SU-DHL-6 (cell line): ENCODE measurements around the gene IFIT1.

ENCODE experiments used
- H2AFZ ChIP-seq: fragments of 200-600 bp; sonication (generic); 2 replicates; pipeline ENCODE4 v1.6.1; 2014; ENCODE audit warnings: low read depth, mild to moderate bottlenecking, moderate library complexity, mixed read lengths, antibody characterized with exemption, low read length; ENCODE audit not compliant: severe bottlenecking
- H3F3A ChIP-seq: fragments of 200-600 bp; shearing (Covaris generic); 2 replicates; pipeline ENCODE4 v1.6.0; 2016; ENCODE audit warnings: antibody characterized with exemption, mild to moderate bottlenecking; ENCODE audit not compliant: insufficient read depth
- H3K27ac ChIP-seq: fragments of 200-600 bp; sonication (generic); 2 replicates; pipeline ENCODE4 v1.5.1; 2016; ENCODE audit warnings: low read depth, mild to moderate bottlenecking, low read length, moderate library complexity, mixed read lengths
- H3K27me3 ChIP-seq: fragments of 200-600 bp; sonication (generic), shearing (Covaris generic); 2 replicates; pipeline ENCODE4 v1.6.0; 2014; ENCODE audit warnings: mild to moderate bottlenecking, low read length
- H3K36me3 ChIP-seq: fragments of 200-600 bp; sonication (generic); 2 replicates; pipeline ENCODE4 v1.6.1; 2014; ENCODE audit warnings: mild to moderate bottlenecking, low read length, mixed read lengths
- H3K4me2 ChIP-seq: fragments of 300-600, 200-600 bp; shearing (Covaris generic), sonication (generic); 2 replicates; pipeline ENCODE4 v1.6.0; 2014; ENCODE audit warnings: low read length, low read depth, mild to moderate bottlenecking; ENCODE audit not compliant: poor library complexity, severe bottlenecking
- H3K4me3 ChIP-seq: fragments of 200-600 bp; sonication (generic); 2 replicates; pipeline ENCODE4 v1.5.1; 2014; ENCODE audit warnings: antibody characterized with exemption, low read length, mild to moderate bottlenecking, mixed read lengths; ENCODE audit not compliant: insufficient read depth, poor library complexity, severe bottlenecking
- H3K79me2 ChIP-seq: fragments of 200-600 bp; sonication (generic); 2 replicates; pipeline ENCODE4 v1.6.1; 2014; ENCODE audit warnings: mild to moderate bottlenecking, low read length, moderate library complexity; ENCODE audit not compliant: insufficient read depth
- H3K9ac ChIP-seq: fragments of 200-600 bp; sonication (generic); 2 replicates; pipeline ENCODE4 v1.7.0; 2014; ENCODE audit warnings: mild to moderate bottlenecking, low read length
- H3K9me2 ChIP-seq: fragments of 200-600 bp; sonication (generic); replicated peaks from 2 replicates; pipeline ENCODE4 v1.6.1; 2014; ENCODE audit warnings: low read length; ENCODE audit not compliant: insufficient read depth
- H3K9me3 ChIP-seq: fragments of 200-600 bp; sonication (generic); 2 replicates; pipeline ENCODE4 v1.6.1; 2014; ENCODE audit warnings: low read length, mixed read lengths; ENCODE audit not compliant: insufficient read depth
- H4K20me1 ChIP-seq: fragments of 200-600 bp; sonication (generic); 2 replicates; pipeline ENCODE4 v1.6.1; 2014; ENCODE audit warnings: low read depth, mild to moderate bottlenecking, antibody characterized with exemption, low read length, moderate library complexity, mixed read lengths
- CTCF ChIP-seq: fragments of 200-600 bp; sonication (generic); IDR thresholded peaks from one replicate; pipeline ENCODE4 v1.5.1; 2017; ENCODE audit warnings: antibody characterized with exemption, mild to moderate bottlenecking, low read length, moderate library complexity; ENCODE audit not compliant: insufficient read depth, poor library complexity, severe bottlenecking
- EZH2phosphoT487 ChIP-seq: fragments of 200-600 bp; sonication (generic), shearing (Covaris generic); conservative IDR thresholded peaks from 2 replicates; pipeline ENCODE4 v1.6.1; 2018; ENCODE audit warnings: mild to moderate bottlenecking, antibody characterized with exemption, low read length, moderate library complexity, mixed read lengths

Gene IFIT1

DNA sequence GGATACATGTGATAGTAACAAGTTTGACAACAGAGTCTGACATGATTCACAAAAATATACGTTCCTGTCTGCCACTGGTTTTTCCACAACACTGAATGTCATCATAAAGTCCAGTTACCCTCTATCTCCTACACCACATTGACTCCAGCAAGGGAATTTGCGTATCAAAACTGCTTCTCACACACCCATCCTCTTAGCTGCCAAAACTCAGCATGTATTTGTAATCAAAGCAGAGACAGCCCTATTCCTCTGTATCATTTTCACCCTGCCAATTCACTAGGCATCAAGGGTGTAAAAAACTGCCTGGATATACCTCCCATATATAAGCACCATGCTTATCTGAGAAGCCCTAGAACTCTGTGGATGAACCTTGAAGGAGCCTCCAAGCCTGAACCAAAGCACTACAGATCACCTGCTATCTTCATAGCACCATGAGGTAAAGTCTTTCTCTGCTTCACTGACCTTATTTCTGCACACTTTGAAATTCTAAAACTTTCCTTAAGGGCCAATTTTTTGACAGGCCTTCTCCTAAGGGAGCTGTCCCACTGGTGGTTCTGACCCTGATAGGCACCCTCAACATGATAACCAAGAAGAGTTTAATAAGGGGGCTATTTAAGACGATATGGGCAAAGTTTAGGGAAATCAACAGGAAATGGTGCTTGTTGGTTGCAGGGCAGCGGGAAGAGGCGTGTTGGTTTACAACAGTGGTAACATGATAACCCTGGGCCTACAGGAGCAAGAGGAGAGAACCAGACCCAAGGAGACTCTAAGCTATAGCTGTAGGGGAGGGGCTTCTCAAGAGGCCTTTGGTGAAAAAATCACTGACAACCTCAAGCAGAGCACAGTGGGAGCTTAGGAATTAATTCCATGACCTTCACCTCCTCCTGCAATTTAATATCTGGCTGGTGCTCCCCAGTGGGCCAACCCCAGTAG lies 14.5 kb upstream of the IFIT1 start, which contains the start of gene IFIT1B:
IFIT1B (plus strand) TSS at position 352 of the 933 bp plus-strand sequence; CDS start at position 432, 80 bp downstream.
- Histone ChIP-seq H3K27ac (no peak within 1 kb of the TSS), H3F3A (no peaks in the 10 kb centered on the region), H3K79me2 (no peaks in the 10 kb centered on the region), H4K20me1 (no peaks in the 10 kb centered on the region), H3K9ac (no peak within 1 kb of the TSS), H3K4me3 (no peak within 1 kb of the TSS), H3K36me3 (no peaks in the 10 kb centered on the region), H3K9me3 (no peaks in the 10 kb centered on the region), H3K4me2 (no peak within 1 kb of the TSS), H3K27me3 (no peaks in the 10 kb centered on the region), H2AFZ (no peak within 1 kb of the TSS), H3K9me2 (no peaks in the 10 kb centered on the region)
- no peak for TF ChIP-seq CTCF
- TF ChIP-seq EZH2phosphoT487: no peak

DNA sequence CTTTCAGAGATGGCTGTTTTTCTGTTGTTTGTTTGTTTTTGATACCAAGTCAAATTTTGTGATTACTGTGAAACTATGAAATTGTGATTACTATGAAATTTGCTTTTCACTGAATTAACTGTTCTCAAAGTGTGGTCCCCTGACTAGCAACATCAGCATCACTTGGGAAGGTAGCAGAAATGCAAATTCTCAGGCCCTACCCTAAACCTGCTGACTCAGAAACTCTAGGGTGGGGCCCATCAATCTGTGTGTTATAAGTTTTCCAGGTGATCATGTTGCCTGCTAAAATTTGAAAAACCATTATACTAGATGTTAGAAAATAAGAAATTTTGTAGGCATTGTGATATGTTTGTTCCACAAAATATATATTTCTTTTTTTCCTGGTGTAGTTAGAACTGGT lies 13.3 kb upstream of the IFIT1 start:
- Histone ChIP-seq H3K79me2 (no peaks in the 10 kb centered on the region), H3K27me3 (no peaks in the 10 kb centered on the region), H3K27ac (no peak overlapping the region), H3K4me3 (no peak overlapping the region), H4K20me1 (no peaks in the 10 kb centered on the region), H3K36me3 (no peaks in the 10 kb centered on the region), H3K9ac (no peak overlapping the region), H3K4me2 (no peak overlapping the region), H3K9me2 (no peaks in the 10 kb centered on the region), H3F3A (no peaks in the 10 kb centered on the region), H2AFZ (no peak overlapping the region), H3K9me3 (no peaks in the 10 kb centered on the region)
- TF ChIP-seq CTCF: no peak
- no peak for TF ChIP-seq EZH2phosphoT487

GRCh38 chr10:89382757-89383156 lies 9.7 kb upstream of the IFIT1 start:
- no peak overlapping the region for H2AFZ ChIP-seq
- H3K79me2 ChIP-seq: no peaks in the 10 kb centered on the region
- no peaks in the 10 kb centered on the region for H3K9me3 ChIP-seq
- H3K4me3 ChIP-seq: no peak overlapping the region
- no peaks in the 10 kb centered on the region for H3K9me2 ChIP-seq
- no peak overlapping the region for H3K9ac ChIP-seq
- H4K20me1 ChIP-seq: no peaks in the 10 kb centered on the region
- H3K27me3 ChIP-seq: no peaks in the 10 kb centered on the region
- no peaks in the 10 kb centered on the region for H3F3A ChIP-seq
- TF ChIP-seq EZH2phosphoT487 (no peak), CTCF (no peak)
- H3K4me2 ChIP-seq: no peak overlapping the region
- H3K27ac ChIP-seq: no peak overlapping the region
- no peaks in the 10 kb centered on the region for H3K36me3 ChIP-seq
